Neutrophil (primary cell): ENCODE results near the gene FERMT3.

ENCODE experiments used
- H3K27ac ChIP-seq: fragments of 200-600 bp; sonication (generic); 2 replicates; pipeline ENCODE4 v1.5.1; 2016; ENCODE audit warnings: mild to moderate bottlenecking, moderate library complexity
- H3K27me3 ChIP-seq: fragments of 200-600 bp; sonication (generic); 2 replicates; pipeline ENCODE4 v1.6.0; 2016; ENCODE audit warnings: mild to moderate bottlenecking
- H3K36me3 ChIP-seq: fragments of 200-600 bp; sonication (generic); 2 replicates; pipeline ENCODE4 v1.5.1; 2017
- H3K4me1 ChIP-seq, 2 experiments: fragments of 200-600 bp in 1 of 2; sonication (generic) in 1 of 2; 1 replicate in 1 of 2; 2 replicates in 1 of 2; pipeline versions ENCODE4 v1.5.1 to v1.6.1; 2013 to 2016; ENCODE audit warnings: low read depth in 1 of 2, low read length in 1 of 2, mild to moderate bottlenecking in 1 of 2, moderate library complexity in 1 of 2; ENCODE audit not compliant: control insufficient read depth in 1 of 2, insufficient read depth in 1 of 2
- H3K4me3 ChIP-seq, 2 experiments: fragments of 200-600 bp in 1 of 2; sonication (generic) in 1 of 2; 1 replicate in 1 of 2; 2 replicates in 1 of 2; pipeline ENCODE4 v1.5.1; 2013 to 2016; ENCODE audit warnings: low read depth in 1 of 2, low read length in 1 of 2, mild to moderate bottlenecking in 1 of 2, moderate library complexity in 1 of 2
- H3K9me3 ChIP-seq: fragments of 200-600 bp; sonication (generic); 2 replicates; pipeline ENCODE4 v1.5.1; 2016
- CTCF ChIP-seq: fragments of 200-600 bp; sonication (generic); IDR thresholded peaks from 2 replicates; pipeline ENCODE4 v1.5.1; 2016; ENCODE audit warnings: antibody characterized with exemption

The FERMT3 gene

GRCh38 chr11:64234647-64235379, 28.3 kb downstream of the FERMT3 start:
- Histone ChIP-seq H3K4me3 (peak overlapping the region; percentile 55 to 71), H3K36me3 (no peaks in the 10 kb centered on the region), H3K9me3 (no peaks in the 10 kb centered on the region), H3K27me3 (peaks cover 24% of the 10 kb centered on the region), H3K4me1 (peaks cover 65 to 71% of the 10 kb centered on the region in 2 experiments), H3K27ac (peak overlapping the region; percentile 40)
- TF ChIP-seq CTCF = no peak

- Histone ChIP-seq H3K4me3 (peak overlapping the region; percentile 55 to 71), H3K36me3 (no peaks in the 10 kb centered on the region), H3K27ac (no peak overlapping the region), H3K9me3 (no peaks in the 10 kb centered on the region), H3K27me3 (peaks cover 24% of the 10 kb centered on the region), H3K4me1 (peaks cover 70 to 71% of the 10 kb centered on the region in 2 experiments)
- TF ChIP-seq CTCF = no peak
Observed at GRCh38 chr11:64235437-64236161, 29.1 kb downstream of the FERMT3 start.

- H3K4me1 ChIP-seq = peaks cover 62 to 71% of the 10 kb centered on the region in 2 experiments
- no peak overlapping the region for H3K4me3 ChIP-seq
Observed at GRCh38 chr11:64237484-64237951, 31.0 kb downstream of the FERMT3 start.

GRCh38 chr11:64238076-64238475, 31.6 kb downstream of the FERMT3 start:
- H3K36me3 ChIP-seq = no peaks in the 10 kb centered on the region
- no peak for TF ChIP-seq CTCF
- peaks cover 67 to 74% of the 10 kb centered on the region in 2 experiments for H3K4me1 ChIP-seq
- peak overlapping the region; percentile 96 for H3K27ac ChIP-seq
- H3K4me3 ChIP-seq = peak overlapping the region in 1 of 2 experiments; percentile 1
- no peaks in the 10 kb centered on the region for H3K9me3 ChIP-seq
- H3K27me3 ChIP-seq = peaks cover 24% of the 10 kb centered on the region

More at GRCh38 chr11:64237484-64237951, 31.0 kb downstream of the FERMT3 start:
- TF ChIP-seq CTCF = no peak
- H3K27me3 ChIP-seq = peaks cover 24% of the 10 kb centered on the region
- peak overlapping the region; percentile 96 for H3K27ac ChIP-seq
- no peaks in the 10 kb centered on the region for H3K36me3 ChIP-seq
- no peaks in the 10 kb centered on the region for H3K9me3 ChIP-seq

- H3K9me3 ChIP-seq = no peaks in the 10 kb centered on the region
- H3K36me3 ChIP-seq = no peaks in the 10 kb centered on the region
- H3K4me3 ChIP-seq = peak overlapping the region in 1 of 2 experiments; percentile 95
- peak overlapping the region; percentile 96 for H3K27ac ChIP-seq
- TF ChIP-seq CTCF = no peak
- H3K27me3 ChIP-seq = peaks cover 15% of the 10 kb centered on the region
- peaks cover 63 to 68% of the 10 kb centered on the region in 2 experiments for H3K4me1 ChIP-seq
Observed at GRCh38 chr11:64238999-64239398, 32.5 kb downstream of the FERMT3 start.
